AG04449 (cell line): ENCODE measurements around the gene WIZ.

Experiments used
- CTCF ChIA-PET: fragments of 350-600 bp; formaldehyde crosslinking; extraction: SDS; loops from one replicate; lab custom pipeline; 2021; ENCODE audit warnings: antibody characterized with exemption; lab: Yijun Ruan, JAX
- POLR2A ChIA-PET: fragments of 400-600, 350-600 bp; formaldehyde crosslinking; extraction: SDS; loops from one replicate; lab custom pipeline; 2020; ENCODE audit warnings: antibody characterized with exemption, inconsistent platforms; lab: Yijun Ruan, JAX
- DNase-seq: peaks from one replicate; pipeline ENCODE4 v3.0.0-alpha.2; 2010; ENCODE audit warnings: low read depth, low spot score
- H3K4me3 ChIP-seq: 2 replicates; pipeline ENCODE4 v1.5.1; 2011; ENCODE audit warnings: low read depth, mild to moderate bottlenecking, control low read depth, low read length
- TF ChIP-seq, protein P1 (sequence below): IDR thresholded peaks from one replicate; pipeline ENCODE4 v1.5.1; 2011; ENCODE audit warnings: mild to moderate bottlenecking, moderate library complexity, low read length, control low read depth, inconsistent platforms; ENCODE audit not compliant: insufficient read depth; ENCODE audit errors: missing control alignments

Gene WIZ

DNA sequence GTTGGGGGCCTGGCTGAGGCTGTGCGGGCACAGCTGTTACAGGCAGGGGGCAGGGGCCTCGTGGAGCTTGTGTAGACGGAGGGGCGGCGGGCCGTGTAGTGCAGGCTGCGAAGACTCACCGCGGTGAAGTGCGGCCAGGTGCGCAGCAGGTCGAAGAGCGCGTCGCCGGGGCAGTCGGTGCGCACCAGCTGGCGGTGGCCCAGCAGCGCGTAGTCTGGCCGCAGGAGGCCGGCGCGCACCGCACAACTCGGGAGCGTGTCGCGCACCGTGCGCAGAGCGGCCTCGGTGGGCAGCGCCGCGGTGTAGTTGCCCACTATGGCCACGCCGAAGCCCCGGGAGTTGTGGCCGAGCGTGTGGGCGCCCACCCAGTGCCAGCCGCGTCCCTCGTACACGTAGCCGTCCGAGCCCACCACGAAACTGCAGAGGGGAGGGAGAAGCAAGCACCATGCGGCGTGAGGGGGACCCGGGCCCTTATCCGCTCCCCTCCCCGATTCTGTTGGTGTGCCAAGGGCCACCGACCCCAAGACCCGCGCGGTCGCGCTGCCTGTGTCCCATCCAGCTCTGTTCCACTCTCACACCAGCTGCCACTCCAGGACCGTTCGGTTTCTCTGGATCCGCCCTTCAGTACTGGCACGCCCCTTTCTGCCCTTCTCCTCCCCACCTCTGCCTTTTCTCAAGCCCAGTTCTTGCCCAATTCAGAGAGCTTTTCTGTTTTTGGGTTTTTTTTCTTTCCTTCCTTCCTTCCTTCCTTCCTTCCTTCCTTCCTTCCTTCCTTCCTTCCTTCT is 19.9 kb upstream of the WIZ start:
- no peak for DNase-seq
- TF ChIP-seq, protein P1, sequence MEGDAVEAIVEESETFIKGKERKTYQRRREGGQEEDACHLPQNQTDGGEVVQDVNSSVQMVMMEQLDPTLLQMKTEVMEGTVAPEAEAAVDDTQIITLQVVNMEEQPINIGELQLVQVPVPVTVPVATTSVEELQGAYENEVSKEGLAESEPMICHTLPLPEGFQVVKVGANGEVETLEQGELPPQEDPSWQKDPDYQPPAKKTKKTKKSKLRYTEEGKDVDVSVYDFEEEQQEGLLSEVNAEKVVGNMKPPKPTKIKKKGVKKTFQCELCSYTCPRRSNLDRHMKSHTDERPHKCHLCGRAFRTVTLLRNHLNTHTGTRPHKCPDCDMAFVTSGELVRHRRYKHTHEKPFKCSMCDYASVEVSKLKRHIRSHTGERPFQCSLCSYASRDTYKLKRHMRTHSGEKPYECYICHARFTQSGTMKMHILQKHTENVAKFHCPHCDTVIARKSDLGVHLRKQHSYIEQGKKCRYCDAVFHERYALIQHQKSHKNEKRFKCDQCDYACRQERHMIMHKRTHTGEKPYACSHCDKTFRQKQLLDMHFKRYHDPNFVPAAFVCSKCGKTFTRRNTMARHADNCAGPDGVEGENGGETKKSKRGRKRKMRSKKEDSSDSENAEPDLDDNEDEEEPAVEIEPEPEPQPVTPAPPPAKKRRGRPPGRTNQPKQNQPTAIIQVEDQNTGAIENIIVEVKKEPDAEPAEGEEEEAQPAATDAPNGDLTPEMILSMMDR, result no peak
- no peak overlapping the region for H3K4me3 ChIP-seq
- ChIA-PET POLR2A (no interaction called here), CTCF (no interaction called here)

DNA sequence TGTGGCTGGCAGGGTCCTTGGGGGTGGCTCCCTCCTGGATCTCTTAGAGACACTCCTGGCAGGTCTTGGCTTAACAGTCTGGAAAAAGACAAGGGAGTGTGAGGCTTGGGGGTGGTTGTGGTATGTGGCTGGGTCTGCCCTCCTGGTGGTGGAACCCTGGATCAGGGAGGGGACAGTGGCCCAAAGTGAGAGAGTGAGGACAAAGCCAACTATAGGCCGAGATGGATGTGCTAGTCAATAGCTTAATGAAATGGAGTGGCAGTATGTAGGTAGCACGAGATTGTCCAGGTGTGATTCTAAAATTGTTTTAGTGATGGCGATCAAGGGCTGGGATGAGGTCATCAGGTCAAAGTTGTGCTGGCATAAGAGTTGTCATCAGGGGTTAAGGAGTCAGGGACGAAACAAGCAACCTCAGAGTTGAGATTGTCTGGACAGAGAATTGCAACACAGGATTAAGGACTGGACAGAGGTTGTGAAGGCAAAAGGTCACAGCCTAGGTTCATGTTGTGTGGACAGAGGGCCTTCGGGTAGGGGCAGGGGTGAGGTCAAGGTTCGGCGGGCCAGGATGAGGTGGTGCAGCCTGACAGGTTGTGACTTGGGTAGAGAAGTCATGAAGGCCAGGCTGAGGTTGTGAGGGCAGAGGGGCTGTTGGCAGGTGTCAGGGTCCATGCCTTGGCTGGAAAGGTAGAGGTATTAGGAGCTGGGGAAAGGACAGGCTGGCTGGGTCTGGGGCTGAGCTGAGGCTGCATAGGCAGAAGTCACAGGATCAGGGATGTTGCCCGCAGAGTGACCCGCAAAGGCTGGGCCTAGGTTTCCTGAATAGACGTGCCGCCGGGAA is 19.1 kb upstream of the WIZ start:
- POLR2A ChIA-PET, result no interaction called here
- H3K4me3 ChIP-seq, result no peak overlapping the region
- TF ChIP-seq, protein P1, result no peak
- CTCF ChIA-PET, result interaction anchor here (1.0 kb wide), 1 partner anchor 15 kb away, joined by 3 read pairs; no protein-coding TSS in a partner anchor
- no peak for DNase-seq

DNA sequence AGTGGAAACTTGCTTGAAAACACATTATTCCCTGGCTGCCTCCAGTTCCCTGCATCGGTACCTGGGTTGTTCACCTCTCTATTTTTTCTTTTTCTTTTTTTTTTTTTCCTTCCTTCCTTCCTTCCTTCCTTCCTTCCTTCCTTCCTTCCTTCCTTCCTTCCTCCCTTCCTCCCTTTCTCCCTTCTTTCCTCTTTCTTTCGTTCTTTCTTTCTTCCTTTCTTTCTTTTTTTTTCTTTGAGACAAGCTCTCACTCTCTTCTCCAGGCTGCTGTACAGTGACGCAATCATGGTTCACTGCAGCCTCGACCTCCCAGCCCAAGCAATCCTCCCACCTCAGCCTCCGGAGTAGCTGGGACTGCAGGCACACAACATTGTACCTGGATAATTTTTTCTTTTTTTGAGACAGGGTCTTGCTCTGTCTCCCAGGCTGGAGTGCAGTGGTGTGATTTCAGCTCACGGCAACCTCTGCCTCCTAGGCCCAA is 18.0 kb upstream of the WIZ start:
- TF ChIP-seq, protein P1, result no peak
- ChIA-PET POLR2A (no interaction called here), CTCF (interaction anchor here (1.0 to 1.1 kb wide), 3 partner anchors 9 to 14 kb away, joined by 3 read pairs; no protein-coding TSS in a partner anchor)
- DNase-seq, result no peak
- H3K4me3 ChIP-seq, result no peak overlapping the region

DNA sequence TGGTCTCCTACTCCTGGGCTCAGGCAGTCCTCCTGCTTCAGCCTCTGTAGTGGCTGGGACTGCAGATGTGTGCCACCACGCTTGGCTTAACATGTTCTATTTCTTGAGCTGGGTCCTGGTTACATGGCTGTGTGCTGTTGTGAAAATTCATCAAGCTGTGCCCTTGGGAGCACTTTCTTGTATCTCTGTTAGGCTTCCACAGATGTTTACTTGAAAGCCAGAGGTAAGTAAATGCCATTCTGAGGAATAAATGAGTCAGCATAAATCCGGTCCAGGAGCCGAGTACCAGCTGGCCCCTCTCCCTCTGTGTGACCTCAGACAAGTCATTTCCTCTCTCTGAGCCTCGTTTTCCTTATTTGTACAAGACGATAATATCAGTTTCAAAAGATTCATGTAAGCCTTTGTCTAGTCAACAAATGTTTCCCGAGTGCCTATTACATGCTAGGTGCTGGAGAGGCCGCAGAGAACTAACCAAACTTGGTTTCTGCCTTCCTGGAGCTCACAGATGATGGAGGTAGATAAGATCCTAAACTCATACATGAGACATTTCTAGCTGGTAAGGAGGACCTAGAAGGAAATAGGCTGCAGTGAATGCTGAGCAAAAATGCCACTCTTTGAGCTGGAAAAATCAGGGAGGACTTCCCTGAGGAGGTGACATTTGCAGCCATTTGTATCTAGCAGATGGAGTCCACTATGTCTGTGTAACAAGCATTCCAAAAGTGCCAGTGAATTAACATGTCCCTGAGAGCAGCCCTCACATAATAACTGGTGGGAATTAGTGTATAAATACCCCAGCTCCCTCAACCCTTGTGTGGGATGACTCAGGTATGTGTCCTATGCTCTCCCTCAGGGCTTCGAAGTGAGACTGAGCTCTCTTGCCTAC is 17.3 kb upstream of the WIZ start:
- TF ChIP-seq, protein P1, result no peak
- no peak overlapping the region for H3K4me3 ChIP-seq
- DNase-seq, result no peak
- CTCF ChIA-PET, result interaction anchor here (1.0 to 1.1 kb wide), 2 partner anchors 10 to 12 kb away, joined by 3 read pairs; no protein-coding TSS in a partner anchor
- POLR2A ChIA-PET, result no interaction called here

DNA sequence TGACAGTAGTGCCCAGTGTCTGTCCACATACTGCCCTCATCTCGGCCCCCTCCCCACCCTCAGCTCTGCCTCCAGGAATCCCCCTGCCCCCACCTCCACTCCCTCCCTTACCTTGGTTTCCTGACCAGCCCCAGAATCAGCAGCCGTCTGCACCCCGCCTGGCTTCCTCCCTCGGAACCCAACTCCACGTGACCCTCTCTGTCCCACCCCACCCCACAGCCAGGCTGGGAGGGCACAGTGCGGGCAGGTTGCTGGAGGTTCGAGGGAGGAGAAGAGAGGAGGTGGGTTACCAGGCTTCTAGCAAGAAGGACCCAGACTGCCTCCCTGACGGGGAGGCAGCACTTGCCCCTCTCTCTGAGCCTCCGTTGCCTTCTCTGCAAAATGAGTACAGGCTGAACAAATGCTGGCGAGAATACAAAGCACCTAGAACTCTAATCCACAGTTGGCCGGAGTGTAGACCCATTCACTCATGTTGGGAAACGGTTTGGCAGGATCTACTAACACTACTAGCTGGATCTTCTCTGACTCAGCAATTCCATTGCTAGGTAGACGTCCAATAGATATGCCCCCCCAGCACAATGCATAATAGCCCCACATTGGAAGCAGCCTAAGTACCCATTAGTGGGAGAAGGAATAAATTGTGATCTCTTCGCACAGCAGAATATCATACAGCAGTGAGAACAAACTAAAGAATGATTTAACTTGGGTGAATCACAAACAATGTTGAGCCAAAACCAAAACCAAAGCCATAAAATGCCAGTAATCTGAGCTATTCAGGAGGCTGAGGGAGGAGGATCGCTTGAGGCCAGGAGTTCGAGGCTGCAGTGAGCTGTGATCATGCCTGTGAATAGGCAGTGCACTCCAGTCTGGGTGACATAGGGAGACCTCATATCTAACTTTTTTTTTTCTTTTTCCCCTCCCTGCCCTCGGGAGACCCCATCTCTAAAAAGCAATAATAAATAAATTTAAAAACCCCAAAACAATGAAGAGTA is 14.9 kb upstream of the WIZ start, which contains the start of gene RASAL3:
RASAL3 (minus strand) TSS at position 151 of the 992 bp plus-strand sequence. CDS start 186 bp downstream, outside the sequence.
- POLR2A ChIA-PET, result no interaction called here
- no peak within 1 kb of the TSS for H3K4me3 ChIP-seq
- CTCF ChIA-PET, result interaction anchor here (1.8 kb wide), 1 partner anchor 12 kb away, joined by 4 read pairs; no protein-coding TSS in a partner anchor
- TF ChIP-seq, protein P1, result no peak
- DNase-seq, result no peak
